ENCODE results near the gene SPTBN5. TPM values are rescaled to one million over a fixed set of nuclear protein-coding genes. Genes with fewer than 3 reads are reported as not detected.

The SPTBN5 gene
- total RNA-seq, 4 donors from 2014 or later, result 0.27 to 4.1 (median 1.8) TPM; not detected in 1

DNA sequence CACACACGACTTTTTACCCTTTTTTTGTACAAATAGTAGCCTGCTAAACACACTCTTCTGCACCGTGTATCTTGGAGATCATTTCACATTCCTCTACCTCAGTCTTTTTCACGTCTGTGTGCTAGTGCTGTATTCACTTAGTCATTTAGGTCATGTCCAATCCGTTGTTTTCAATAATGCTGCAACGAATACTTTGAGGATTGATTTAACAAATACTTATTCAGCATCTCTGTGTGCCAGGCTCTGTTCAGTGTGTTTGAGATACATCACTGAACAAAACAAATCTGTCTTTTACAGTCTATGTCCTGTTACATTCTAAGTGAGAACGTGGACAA is 65.1 kb downstream of the SPTBN5 start:
- no peaks in the 10 kb centered on the region for H3K27me3 ChIP-seq
- H3K4me3 ChIP-seq, result peak overlapping the region; percentile 67 to 98 (median 81)
- H3K27ac ChIP-seq, result peak overlapping the region in 1 of 4 donors; percentile 82
- H3K36me3 ChIP-seq, result peaks cover 0 to 17% (median 0%) of the 10 kb centered on the region in 3 donors
- TF ChIP-seq POLR2A (IDR thresholded peaks at IDR 0.05), result no peak
- TF ChIP-seq CTCF (IDR thresholded peaks at IDR 0.05), result no peak
- DNase-seq, result no peak
- H3K9me3 ChIP-seq, result no peaks in the 10 kb centered on the region
- H3K4me1 ChIP-seq, result peaks cover 5 to 16% (median 8%) of the 10 kb centered on the region in 4 donors

GRCh38 chr15:41827880-41828806 is 65.7 kb downstream of the SPTBN5 start, which contains the start of gene JMJD7:
JMJD7 (plus strand) TSS chr15:41828092; CDS start chr15:41828125, 33 bp downstream.
- peaks cover 5 to 16% (median 8%) of the 10 kb centered on the region in 4 donors for H3K4me1 ChIP-seq
- peak within 1 kb of the TSS; percentile 67 to 98 (median 81) for H3K4me3 ChIP-seq
- H3K27ac ChIP-seq, result peak within 1 kb of the TSS; percentile 81 to 92 (median 84)
- peak; percentile 95 to 100 (median 97) for DNase-seq
- no peaks in the 10 kb centered on the region for H3K27me3 ChIP-seq
- H3K9me3 ChIP-seq, result no peaks in the 10 kb centered on the region
- peaks cover 0 to 23% (median 0%) of the 10 kb centered on the region in 3 donors for H3K36me3 ChIP-seq
- TF ChIP-seq CTCF (IDR thresholded peaks at IDR 0.05), result no peak
- peak; percentile 54 to 74 for TF ChIP-seq POLR2A (IDR thresholded peaks at IDR 0.05)

- peak; percentile 29 to 66 (median 59) for DNase-seq
- Histone ChIP-seq H3K4me3 (peak overlapping the region; percentile 67 to 98 (median 81)), H3K27me3 (no peaks in the 10 kb centered on the region), H3K36me3 (peaks cover 0 to 31% (median 0%) of the 10 kb centered on the region in 3 donors), H3K27ac (peak overlapping the region in 3 of 4 donors; percentile 82 to 92 (median 86)), H3K4me1 (peaks cover 5 to 16% (median 8%) of the 10 kb centered on the region in 4 donors), H3K9me3 (no peaks in the 10 kb centered on the region)
- TF ChIP-seq CTCF (IDR thresholded peaks at IDR 0.05) (no peak), POLR2A (IDR thresholded peaks at IDR 0.05) (no peak)
These were observed 66.5 kb downstream of the SPTBN5 start for GRCh38 chr15:41827290-41827879.

GRCh38 chr15:41825572-41826535 is 68.0 kb downstream of the SPTBN5 start:
- H3K27ac ChIP-seq, result no peak overlapping the region
- DNase-seq, result no peak
- H3K27me3 ChIP-seq, result no peaks in the 10 kb centered on the region
- peaks cover 0 to 38% (median 0%) of the 10 kb centered on the region in 3 donors for H3K36me3 ChIP-seq
- TF ChIP-seq CTCF (IDR thresholded peaks at IDR 0.05), result no peak
- TF ChIP-seq POLR2A (IDR thresholded peaks at IDR 0.05), result no peak
- H3K4me3 ChIP-seq, result no peak overlapping the region
- H3K9me3 ChIP-seq, result no peaks in the 10 kb centered on the region
- peaks cover 5 to 16% (median 6%) of the 10 kb centered on the region in 4 donors for H3K4me1 ChIP-seq

DNA sequence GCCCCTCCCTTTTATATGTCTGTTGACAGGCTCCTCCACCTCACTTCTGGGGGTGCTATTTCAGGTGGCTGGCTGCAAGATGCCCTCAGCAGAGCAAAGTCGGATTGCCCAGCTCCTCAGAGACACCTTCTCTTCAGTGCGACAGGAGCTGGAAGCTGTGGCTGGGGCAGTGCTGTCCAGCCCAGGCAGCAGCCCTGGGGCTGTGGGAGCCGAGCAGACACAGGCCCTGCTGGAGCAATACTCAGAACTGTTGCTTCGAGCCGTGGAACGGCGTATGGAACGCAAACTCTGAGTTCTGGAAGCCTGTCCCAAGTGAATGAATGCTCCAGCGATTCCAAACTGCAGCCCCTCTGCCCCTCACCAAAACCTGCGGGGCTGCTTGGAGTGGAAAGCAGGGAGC is 68.7 kb downstream of the SPTBN5 start:
- H3K4me1 ChIP-seq, result peaks cover 5 to 16% (median 6%) of the 10 kb centered on the region in 4 donors
- H3K4me3 ChIP-seq, result no peak overlapping the region
- no peak for DNase-seq
- TF ChIP-seq CTCF (IDR thresholded peaks at IDR 0.05), result no peak
- no peak for TF ChIP-seq POLR2A (IDR thresholded peaks at IDR 0.05)
- H3K36me3 ChIP-seq, result peaks cover 0 to 45% (median 0%) of the 10 kb centered on the region in 3 donors
- H3K27me3 ChIP-seq, result no peaks in the 10 kb centered on the region
- H3K9me3 ChIP-seq, result no peaks in the 10 kb centered on the region
- H3K27ac ChIP-seq, result no peak overlapping the region

Data from Peyer's patch (tissue), 4 donors.